ENCODE data around the gene BET1. TPM values are rescaled to one million over a fixed set of nuclear protein-coding genes. Genes with fewer than 3 reads are reported as not detected.

BET1 gene
- total RNA-seq, 1 experiment from 2014 or later = 12.1 TPM

GRCh38 chr7:93958216-93958615 is 45.9 kb downstream of the BET1 start:
- Histone ChIP-seq H3K27me3 (ENCODE audit: low read length) (no peaks in the 10 kb centered on the region), H3K79me2 (ENCODE audit: low read length) (no peaks in the 10 kb centered on the region), H3K9ac (ENCODE audit: low read length) (no peak overlapping the region), H3K4me2 (ENCODE audit: low read length) (peak overlapping the region; percentile 75), H3K4me1 (ENCODE audit: insufficient read depth, low read length) (peaks cover 13% of the 10 kb centered on the region), H4K20me1 (ENCODE audit: low read length) (no peaks in the 10 kb centered on the region), H3K36me3 (ENCODE audit: low read depth, low read length) (no peaks in the 10 kb centered on the region), H3K9me3 (ENCODE audit: low read length) (no peaks in the 10 kb centered on the region), H3K27ac (ENCODE audit: low read length) (peak overlapping the region; percentile 46), H3K4me3 (ENCODE audit: low read length) (peak overlapping the region; percentile 42), H3F3A (ENCODE audit: low read length, unreplicated experiment) (no peaks in the 10 kb centered on the region), H3K9me2 (replicated peaks; ENCODE audit: low read length) (no peaks in the 10 kb centered on the region), H2AFZ (ENCODE audit: low read length) (no peak overlapping the region)
- ATAC-seq (peak; percentile 97), DNase-seq (peak; percentile 61)
- BruUV-seq (replicated peaks) = no TSS peak
- POLR2A ChIA-PET (ENCODE audit: unreplicated experiment) = interaction anchor here (0.7 kb wide), 1 partner anchor 68 kb away, joined by 4 read pairs; the partner anchor contains the start of gene TFPI2
- TF ChIP-seq CTCF (conservative IDR thresholded peaks at IDR 0.05; ENCODE audit: low read depth, low read length) = no peak
- TF ChIP-seq EZH2 (IDR thresholded peaks at IDR 0.05; ENCODE audit: low read length, unreplicated experiment) = no peak
- TF ChIP-seq EZH2phosphoT487 (IDR thresholded peaks at IDR 0.05; ENCODE audit: borderline replicate concordance, low read length) = no peak
- intact Hi-C loops (cut with micrococcal nuclease) = loop anchor here (5.0 kb wide), 1 partner anchor 36 kb away; the partner anchor contains the start of gene GNG11
- CTCF ChIA-PET = interaction anchor here (0.6 kb wide), 1 partner anchor 43 kb away, joined by 3 read pairs; no protein-coding TSS in a partner anchor

DNA sequence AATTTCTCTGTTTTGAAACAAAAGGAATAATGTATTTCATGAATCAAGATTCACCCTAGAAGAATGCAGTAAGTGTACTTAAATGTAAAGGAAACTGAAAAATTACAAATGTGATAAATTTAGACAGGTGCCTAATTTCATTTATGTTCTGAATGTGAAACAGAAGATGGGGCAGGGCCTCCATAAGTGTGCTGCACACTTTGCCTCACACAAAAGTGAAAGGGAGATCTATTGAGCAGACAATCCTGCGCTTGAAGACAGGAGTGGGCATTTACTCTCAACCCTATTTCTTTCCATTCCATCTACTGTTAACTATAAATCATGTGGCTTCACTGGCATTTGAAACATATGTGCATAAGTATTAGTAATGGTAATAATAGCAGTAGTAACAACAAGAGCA is 46.4 kb downstream of the BET1 start:
- BruUV-seq (replicated peaks) = no TSS peak
- ATAC-seq (peak; percentile 16; the same call in 1 of the 2 replicates), DNase-seq (no peak)
- Histone ChIP-seq H3K9me2 (replicated peaks; ENCODE audit: low read length) (no peaks in the 10 kb centered on the region), H3K36me3 (ENCODE audit: low read depth, low read length) (no peaks in the 10 kb centered on the region), H3K4me2 (ENCODE audit: low read length) (peak overlapping the region; percentile 75), H4K20me1 (ENCODE audit: low read length) (no peaks in the 10 kb centered on the region), H3K27me3 (ENCODE audit: low read length) (no peaks in the 10 kb centered on the region), H3K9ac (ENCODE audit: low read length) (no peak overlapping the region), H3K9me3 (ENCODE audit: low read length) (no peaks in the 10 kb centered on the region), H3K79me2 (ENCODE audit: low read length) (no peaks in the 10 kb centered on the region), H3K4me3 (ENCODE audit: low read length) (no peak overlapping the region), H3F3A (ENCODE audit: low read length, unreplicated experiment) (no peaks in the 10 kb centered on the region), H3K27ac (ENCODE audit: low read length) (no peak overlapping the region), H2AFZ (ENCODE audit: low read length) (no peak overlapping the region), H3K4me1 (ENCODE audit: insufficient read depth, low read length) (peaks cover 13% of the 10 kb centered on the region)
- POLR2A ChIA-PET (ENCODE audit: unreplicated experiment) = no interaction called here
- TF ChIP-seq EZH2 (IDR thresholded peaks at IDR 0.05; ENCODE audit: low read length, unreplicated experiment) (no peak), EZH2phosphoT487 (IDR thresholded peaks at IDR 0.05; ENCODE audit: borderline replicate concordance, low read length) (no peak), CTCF (conservative IDR thresholded peaks at IDR 0.05; ENCODE audit: low read depth, low read length) (no peak)
- CTCF ChIA-PET = interaction anchor here (0.6 kb wide), 1 partner anchor 43 kb away, joined by 3 read pairs; no protein-coding TSS in a partner anchor
- intact Hi-C loops (cut with micrococcal nuclease) = loop anchor here (5.0 kb wide), 1 partner anchor 35 kb away; the partner anchor contains the start of gene GNG11

DNA sequence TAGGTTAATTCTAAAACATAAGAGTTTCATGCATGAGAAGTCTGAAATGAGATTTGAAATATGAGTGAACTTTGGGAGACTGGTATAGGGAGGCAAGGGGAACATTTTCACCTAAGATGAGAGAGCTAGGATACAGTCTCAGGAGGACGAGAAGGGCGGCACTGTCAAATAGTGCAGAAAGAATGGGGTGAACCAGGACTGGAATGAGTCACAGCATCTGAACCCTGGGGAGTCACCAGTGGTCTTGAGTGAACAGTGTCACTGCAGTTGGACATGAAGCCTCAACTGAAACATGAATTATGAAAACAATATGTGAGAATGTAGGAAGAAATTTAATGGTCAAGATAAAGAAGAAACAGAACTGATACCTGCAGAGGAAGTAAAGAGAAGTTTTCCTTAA is 48.9 kb downstream of the BET1 start:
- BruUV-seq (replicated peaks) = no TSS peak
- DNase-seq (no peak), ATAC-seq (no peak)
- Histone ChIP-seq H3K9me2 (replicated peaks; ENCODE audit: low read length) (no peaks in the 10 kb centered on the region), H3K9me3 (ENCODE audit: low read length) (no peaks in the 10 kb centered on the region), H3K27ac (ENCODE audit: low read length) (no peak overlapping the region), H3K79me2 (ENCODE audit: low read length) (no peaks in the 10 kb centered on the region), H3K9ac (ENCODE audit: low read length) (no peak overlapping the region), H2AFZ (ENCODE audit: low read length) (no peak overlapping the region), H3K4me1 (ENCODE audit: insufficient read depth, low read length) (peaks cover 13% of the 10 kb centered on the region), H4K20me1 (ENCODE audit: low read length) (no peaks in the 10 kb centered on the region), H3F3A (ENCODE audit: low read length, unreplicated experiment) (no peaks in the 10 kb centered on the region), H3K4me2 (ENCODE audit: low read length) (no peak overlapping the region), H3K36me3 (ENCODE audit: low read depth, low read length) (no peaks in the 10 kb centered on the region), H3K4me3 (ENCODE audit: low read length) (no peak overlapping the region), H3K27me3 (ENCODE audit: low read length) (no peaks in the 10 kb centered on the region)
- intact Hi-C loops (cut with micrococcal nuclease) = loop anchor here (5.0 kb wide), 1 partner anchor 33 kb away; the partner anchor contains the start of gene GNG11
- ChIA-PET POLR2A (ENCODE audit: unreplicated experiment) (no interaction called here), CTCF (no interaction called here)
- no peak for TF ChIP-seq EZH2phosphoT487 (IDR thresholded peaks at IDR 0.05; ENCODE audit: borderline replicate concordance, low read length)
- no peak for TF ChIP-seq CTCF (conservative IDR thresholded peaks at IDR 0.05; ENCODE audit: low read depth, low read length)
- TF ChIP-seq EZH2 (IDR thresholded peaks at IDR 0.05; ENCODE audit: low read length, unreplicated experiment) = no peak
